Activated naive CD8-positive, alpha-beta T cell (primary cell): Measurements from ENCODE around the gene FUT6.

Source experiments
- H3K27ac Mint-ChIP-seq: one replicate; pipeline ENCODE4 v1.8.0; 2021; ENCODE audit warnings: mixed read lengths
- H3K27me3 Mint-ChIP-seq: one replicate; pipeline ENCODE4 v1.8.0; 2021; ENCODE audit warnings: mixed read lengths
- H3K36me3 Mint-ChIP-seq: one replicate; pipeline ENCODE4 v1.8.0; 2021; ENCODE audit warnings: mixed read lengths
- H3K4me1 Mint-ChIP-seq: one replicate; pipeline ENCODE4 v1.8.0; 2021; ENCODE audit warnings: low read depth, mixed read lengths
- H3K4me3 Mint-ChIP-seq: one replicate; pipeline ENCODE4 v1.8.0; 2021; ENCODE audit warnings: mild to moderate bottlenecking, mixed read lengths
- H3K9me3 Mint-ChIP-seq: one replicate; pipeline ENCODE4 v1.8.0; 2021; ENCODE audit warnings: low read depth, mixed read lengths

Gene FUT6

DNA sequence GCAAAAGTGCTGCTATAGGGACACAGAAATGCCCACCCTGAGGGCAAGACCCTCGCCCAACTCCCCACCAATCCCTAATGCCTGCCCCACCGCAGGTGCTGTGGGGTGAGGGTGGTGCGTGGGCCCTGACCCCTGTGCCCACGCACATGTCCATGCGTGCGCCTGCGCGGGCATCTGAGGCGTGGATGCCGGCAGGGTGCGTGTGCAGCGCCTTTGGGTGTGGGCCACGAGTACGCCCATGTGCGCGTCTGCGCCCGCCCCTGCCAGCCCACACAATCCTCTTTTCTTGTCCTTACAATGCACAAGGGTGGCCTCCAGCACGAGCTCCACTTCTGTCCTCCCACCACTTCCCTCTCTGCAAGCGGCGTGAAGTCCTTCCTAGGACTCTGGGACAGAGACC is 14.3 kb downstream of the FUT6 start:
- Mint-ChIP-seq H3K27ac (no peak overlapping the region), H3K36me3 (no peaks in the 10 kb centered on the region)

DNA sequence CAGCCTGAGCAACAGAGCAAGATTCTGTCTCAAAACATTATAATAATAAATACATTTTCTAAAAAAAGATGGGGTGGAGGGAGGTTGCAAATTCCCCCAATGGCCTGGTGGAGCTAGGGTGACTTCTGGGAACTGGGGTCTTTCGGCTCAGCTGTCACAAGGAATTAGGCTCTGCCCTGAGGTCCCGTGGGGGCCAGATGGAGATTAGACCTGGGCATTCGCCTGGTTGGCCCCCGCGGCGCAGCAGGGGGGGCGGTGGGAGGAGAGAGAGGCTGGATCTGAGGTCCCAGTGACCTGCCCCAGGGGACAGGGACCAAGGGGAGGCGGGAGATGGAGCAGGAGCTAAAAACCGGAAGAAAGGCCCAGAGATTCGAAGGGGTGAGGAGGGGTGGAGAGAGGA is 14.8 kb downstream of the FUT6 start:
- H3K9me3 Mint-ChIP-seq = no peaks in the 10 kb centered on the region
- no peaks in the 10 kb centered on the region for H3K36me3 Mint-ChIP-seq
- H3K27ac Mint-ChIP-seq = no peak overlapping the region
- H3K4me3 Mint-ChIP-seq = no peak overlapping the region
- no peaks in the 10 kb centered on the region for H3K27me3 Mint-ChIP-seq
- peaks cover 9% of the 10 kb centered on the region for H3K4me1 Mint-ChIP-seq

More for the DNA sequence above, 14.3 kb downstream of the FUT6 start:
- Mint-ChIP-seq H3K4me3 (no peak overlapping the region), H3K9me3 (no peaks in the 10 kb centered on the region), H3K27me3 (no peaks in the 10 kb centered on the region), H3K4me1 (peaks cover 9% of the 10 kb centered on the region)

DNA sequence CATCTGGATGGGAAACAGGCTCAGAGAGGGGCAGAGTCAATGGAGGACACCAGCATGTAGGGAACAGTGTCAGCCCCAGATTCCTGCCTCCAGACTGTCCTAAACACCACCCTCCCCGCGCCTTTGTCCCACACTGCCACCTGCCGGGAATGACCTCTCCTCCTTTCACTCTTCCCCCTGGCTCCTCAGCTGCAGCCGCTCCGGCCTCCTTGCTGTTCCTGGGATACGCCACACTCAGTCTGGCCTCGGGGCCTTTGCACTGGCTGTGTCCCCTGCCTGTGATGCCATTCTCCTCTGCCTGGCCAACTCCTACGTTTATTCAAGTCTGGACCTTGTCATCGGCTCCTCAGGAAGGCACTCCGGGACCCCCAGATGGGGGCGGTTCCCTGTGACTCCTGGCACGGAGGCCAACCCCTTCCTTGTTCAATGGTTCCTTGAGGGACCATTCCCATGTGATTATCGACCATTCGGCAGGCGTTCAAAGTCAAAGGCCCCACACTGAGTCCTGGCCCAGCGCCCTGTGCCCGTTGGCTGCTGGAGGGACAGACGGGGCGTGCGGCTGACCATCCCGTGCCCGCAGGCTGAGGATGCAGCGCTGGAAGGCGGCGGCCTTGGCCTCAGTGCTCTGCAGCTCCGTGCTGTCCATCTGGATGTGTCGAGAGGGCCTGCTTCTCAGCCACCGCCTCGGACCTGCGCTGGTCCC is 15.8 kb downstream of the FUT6 start:
- H3K4me1 Mint-ChIP-seq = peaks cover 9% of the 10 kb centered on the region
- H3K4me3 Mint-ChIP-seq = no peak overlapping the region
- H3K36me3 Mint-ChIP-seq = no peaks in the 10 kb centered on the region
- no peaks in the 10 kb centered on the region for H3K9me3 Mint-ChIP-seq
- no peak overlapping the region for H3K27ac Mint-ChIP-seq
- H3K27me3 Mint-ChIP-seq = no peaks in the 10 kb centered on the region

DNA sequence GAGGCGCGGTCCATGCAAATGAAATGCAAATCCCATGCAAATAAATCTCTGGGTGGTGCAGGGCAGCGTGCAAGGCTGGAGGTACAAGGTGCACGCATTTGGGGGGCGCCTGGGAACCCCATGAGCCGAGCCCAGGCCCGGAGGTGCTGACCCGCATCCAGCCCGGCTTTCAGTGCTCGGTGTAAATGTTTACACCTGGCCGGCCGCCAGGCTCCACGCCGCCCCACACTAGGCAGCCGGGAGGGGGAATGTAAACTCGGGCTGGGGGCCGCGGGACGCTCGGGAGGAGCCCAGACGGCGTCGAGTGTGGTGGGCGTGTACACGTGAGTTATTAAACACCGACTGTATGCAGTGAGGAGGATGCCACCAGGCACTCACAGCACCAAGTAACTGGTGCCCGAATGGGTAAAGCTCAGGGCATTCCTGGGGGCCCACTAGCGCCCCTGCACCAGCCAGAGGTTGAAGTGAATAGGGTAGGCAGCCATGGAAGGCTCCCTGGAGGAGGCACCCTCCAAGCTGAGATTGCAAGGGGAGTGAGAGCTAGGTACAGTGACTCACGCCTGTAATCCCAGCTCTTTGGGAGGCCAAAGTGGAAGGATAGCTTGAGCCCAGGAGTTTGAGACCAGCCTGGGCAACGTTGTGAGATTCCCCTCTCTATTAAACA is 17.2 kb downstream of the FUT6 start:
- H3K4me3 Mint-ChIP-seq = no peak overlapping the region
- peaks cover 7% of the 10 kb centered on the region for H3K4me1 Mint-ChIP-seq
- no peaks in the 10 kb centered on the region for H3K36me3 Mint-ChIP-seq
- peaks cover 5% of the 10 kb centered on the region for H3K27me3 Mint-ChIP-seq
- no peaks in the 10 kb centered on the region for H3K9me3 Mint-ChIP-seq
- H3K27ac Mint-ChIP-seq = no peak overlapping the region

DNA sequence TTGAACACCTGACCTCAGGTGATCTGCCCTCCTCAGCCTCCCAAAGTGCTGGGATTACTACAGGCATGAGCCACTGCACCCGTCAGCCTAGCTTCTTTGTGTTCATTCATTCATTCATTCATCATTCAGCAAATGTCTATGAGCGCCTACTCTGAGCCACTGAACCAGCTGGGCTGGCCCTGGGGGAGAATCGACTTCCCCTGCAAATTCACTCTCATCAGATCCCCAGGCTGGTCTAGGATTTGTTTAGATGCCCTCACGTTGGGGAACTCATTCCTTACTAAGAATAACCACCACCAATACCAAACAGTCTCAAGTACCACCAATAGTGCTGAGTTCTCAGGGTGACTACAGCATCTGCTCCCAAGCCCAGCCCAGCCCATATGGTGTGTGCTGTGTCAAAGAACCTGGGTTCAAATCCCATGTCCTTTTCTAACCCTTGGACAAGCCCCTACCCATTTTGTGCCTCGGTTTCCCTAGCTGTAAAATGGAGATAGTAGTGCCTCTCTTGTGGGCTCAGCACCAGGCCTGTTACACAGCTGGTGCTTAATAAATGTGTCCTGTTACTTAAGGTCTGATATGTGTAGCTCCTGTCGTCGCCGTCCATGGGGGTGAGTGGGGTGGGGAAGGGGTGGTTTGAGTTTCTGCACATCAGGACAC is 17.9 kb downstream of the FUT6 start:
- Mint-ChIP-seq H3K27me3 (peaks cover 5% of the 10 kb centered on the region), H3K4me3 (no peak overlapping the region), H3K27ac (no peak overlapping the region), H3K4me1 (peaks cover 2% of the 10 kb centered on the region), H3K9me3 (no peaks in the 10 kb centered on the region), H3K36me3 (no peaks in the 10 kb centered on the region)

DNA sequence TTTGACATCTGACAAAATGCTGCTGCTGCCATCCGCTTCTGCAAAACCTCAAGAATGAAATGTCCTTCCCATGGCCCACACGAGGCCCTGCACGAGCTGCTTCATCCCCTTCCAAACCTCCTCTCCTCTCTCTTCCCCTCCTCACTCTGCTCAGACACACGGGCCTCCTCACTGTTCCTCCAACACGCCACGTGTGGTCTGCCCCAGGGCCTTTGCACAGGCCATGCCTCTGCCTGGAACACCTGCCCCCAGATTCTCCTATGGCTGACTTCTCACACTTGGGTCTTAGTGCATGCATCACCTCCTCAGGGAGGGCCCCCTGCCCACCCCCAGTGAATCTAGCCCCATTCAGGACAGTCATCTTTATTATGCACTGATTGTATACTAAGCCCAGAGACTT is 18.7 kb downstream of the FUT6 start:
- H3K27me3 Mint-ChIP-seq = peaks cover 5% of the 10 kb centered on the region
- no peaks in the 10 kb centered on the region for H3K36me3 Mint-ChIP-seq
- no peaks in the 10 kb centered on the region for H3K4me1 Mint-ChIP-seq
- no peak overlapping the region for H3K27ac Mint-ChIP-seq
- H3K4me3 Mint-ChIP-seq = no peak overlapping the region
- no peaks in the 10 kb centered on the region for H3K9me3 Mint-ChIP-seq

DNA sequence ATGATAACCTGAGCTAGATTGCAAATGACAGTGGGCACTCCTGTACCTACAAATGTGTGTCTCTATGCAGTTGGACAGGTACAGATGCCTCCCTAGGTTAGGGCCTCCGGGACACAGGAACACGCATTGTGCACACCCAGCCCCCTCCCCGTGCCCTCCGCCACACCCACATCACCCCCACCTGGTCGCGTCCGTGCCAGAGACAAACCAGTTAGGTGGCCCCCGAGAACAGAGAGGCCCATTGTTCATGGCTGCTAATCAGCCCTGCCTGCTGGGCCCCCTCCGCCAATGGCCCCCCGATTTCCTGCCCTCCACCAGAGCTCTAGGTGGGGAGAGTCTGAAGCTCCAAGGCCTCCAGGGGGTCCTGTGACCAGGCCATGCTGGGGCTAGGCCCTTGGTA is 20.9 kb downstream of the FUT6 start:
- H3K27me3 Mint-ChIP-seq = peaks cover 5% of the 10 kb centered on the region
- H3K4me3 Mint-ChIP-seq = no peak overlapping the region
- H3K27ac Mint-ChIP-seq = no peak overlapping the region
- no peaks in the 10 kb centered on the region for H3K36me3 Mint-ChIP-seq
- no peaks in the 10 kb centered on the region for H3K4me1 Mint-ChIP-seq
- H3K9me3 Mint-ChIP-seq = no peaks in the 10 kb centered on the region

DNA sequence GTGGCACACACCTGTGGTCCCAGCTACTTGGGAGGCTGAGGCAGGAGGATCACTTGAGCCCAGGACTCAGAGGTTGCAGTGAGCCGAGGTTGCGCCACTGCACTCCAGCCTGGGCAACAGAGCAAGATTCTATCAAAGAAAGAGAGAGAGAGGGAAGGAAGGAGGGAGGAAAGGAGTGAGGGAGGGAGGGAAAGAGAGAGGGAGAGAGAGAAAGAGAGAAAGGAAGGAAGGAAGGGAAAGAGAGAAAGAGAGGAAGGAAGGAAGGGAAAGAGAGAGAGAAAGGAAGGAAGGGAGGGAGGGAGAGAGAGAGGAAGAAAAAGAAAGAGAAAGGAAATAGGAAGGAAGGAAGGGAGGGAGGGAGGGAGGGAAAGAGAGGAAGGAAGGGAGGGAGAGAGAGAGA is 22.3 kb downstream of the FUT6 start:
- H3K36me3 Mint-ChIP-seq = no peaks in the 10 kb centered on the region
- no peaks in the 10 kb centered on the region for H3K4me1 Mint-ChIP-seq
- no peak overlapping the region for H3K4me3 Mint-ChIP-seq
- no peak overlapping the region for H3K27ac Mint-ChIP-seq
- peaks cover 5% of the 10 kb centered on the region for H3K27me3 Mint-ChIP-seq
- H3K9me3 Mint-ChIP-seq = no peaks in the 10 kb centered on the region

DNA sequence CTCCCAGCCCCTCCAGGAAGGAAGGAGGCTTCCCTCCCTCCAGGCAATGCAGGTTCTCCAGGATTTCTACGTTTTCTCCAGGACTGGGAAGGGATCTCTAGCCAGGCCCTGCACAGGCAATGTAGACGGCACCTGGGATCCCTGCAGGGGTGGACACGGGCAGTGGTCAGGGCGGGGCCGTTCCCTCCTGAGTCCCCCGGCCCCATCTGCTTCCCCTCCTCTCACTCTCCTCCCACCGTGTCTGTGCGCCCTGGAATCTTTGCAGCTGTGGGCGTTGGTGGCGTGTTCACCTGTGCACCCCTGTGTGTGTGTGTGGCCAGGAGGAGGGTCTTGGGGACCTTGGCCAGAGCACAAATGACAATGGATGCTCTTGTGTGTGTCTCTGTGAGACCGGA is 24.7 kb downstream of the FUT6 start:
- no peak overlapping the region for H3K27ac Mint-ChIP-seq
- no peak overlapping the region for H3K4me3 Mint-ChIP-seq
- H3K36me3 Mint-ChIP-seq = no peaks in the 10 kb centered on the region
- no peaks in the 10 kb centered on the region for H3K9me3 Mint-ChIP-seq
- peaks cover 5% of the 10 kb centered on the region for H3K27me3 Mint-ChIP-seq
- H3K4me1 Mint-ChIP-seq = no peaks in the 10 kb centered on the region

DNA sequence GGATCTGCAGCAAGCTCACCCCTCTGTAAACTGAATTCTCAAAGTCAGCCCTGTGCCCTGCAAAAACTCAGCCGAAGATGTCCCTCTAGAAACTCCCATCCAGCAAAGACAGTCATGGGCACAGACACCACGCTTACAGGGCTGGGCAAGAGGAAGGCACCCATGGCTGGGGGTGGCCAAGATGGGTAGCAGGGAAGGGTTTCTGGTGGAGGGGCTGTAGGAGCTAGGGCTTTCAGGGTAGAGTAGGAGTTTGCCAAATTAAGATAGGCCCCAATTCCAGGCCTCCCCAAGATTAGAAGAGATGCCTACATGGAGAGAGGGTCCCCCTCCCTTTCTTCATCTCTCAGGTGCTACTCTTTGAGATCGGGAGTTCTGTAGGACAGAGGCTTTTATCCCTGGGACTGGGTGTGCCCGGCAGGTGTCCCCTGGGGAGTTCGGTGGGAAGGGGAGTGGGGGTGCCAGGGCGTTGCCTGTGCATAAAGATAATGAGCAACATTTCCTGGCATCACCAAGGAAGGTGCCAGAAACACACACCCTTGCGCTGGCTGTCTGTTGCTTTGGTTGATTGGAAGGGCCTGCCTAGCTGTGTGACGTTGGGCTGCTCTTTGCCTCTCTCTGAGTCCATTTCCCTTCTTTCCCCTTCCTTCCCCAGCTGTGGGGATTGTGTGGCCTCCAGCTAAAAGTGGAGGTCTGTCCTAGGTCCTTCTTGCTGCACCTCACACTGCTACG is 25.2 kb downstream of the FUT6 start:
- Mint-ChIP-seq H3K27me3 (peaks cover 5% of the 10 kb centered on the region), H3K36me3 (no peaks in the 10 kb centered on the region), H3K9me3 (no peaks in the 10 kb centered on the region), H3K4me3 (no peak overlapping the region), H3K27ac (no peak overlapping the region), H3K4me1 (no peaks in the 10 kb centered on the region)

DNA sequence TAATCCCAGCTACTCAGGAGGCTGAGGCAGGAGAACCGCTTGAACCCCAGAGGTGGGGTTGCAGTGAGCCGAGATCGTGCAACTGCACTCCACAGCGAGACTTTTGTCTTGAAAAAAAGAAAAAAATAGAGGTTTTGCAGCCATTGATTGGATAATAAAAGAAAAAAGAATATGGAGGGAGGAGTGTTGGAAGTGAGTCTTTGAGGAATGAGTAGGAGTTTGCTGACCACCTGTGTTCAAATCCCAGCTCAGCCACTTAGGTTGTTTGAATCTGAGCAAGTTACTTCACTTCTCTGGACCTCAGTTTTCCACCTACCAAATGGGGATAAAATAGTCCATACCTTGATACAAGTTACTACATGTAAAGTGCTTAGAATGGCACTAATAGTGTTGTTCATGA is 28.4 kb downstream of the FUT6 start:
- Mint-ChIP-seq H3K4me1 (no peaks in the 10 kb centered on the region), H3K36me3 (no peaks in the 10 kb centered on the region), H3K27ac (no peak overlapping the region), H3K9me3 (no peaks in the 10 kb centered on the region), H3K27me3 (no peaks in the 10 kb centered on the region), H3K4me3 (no peak overlapping the region)

DNA sequence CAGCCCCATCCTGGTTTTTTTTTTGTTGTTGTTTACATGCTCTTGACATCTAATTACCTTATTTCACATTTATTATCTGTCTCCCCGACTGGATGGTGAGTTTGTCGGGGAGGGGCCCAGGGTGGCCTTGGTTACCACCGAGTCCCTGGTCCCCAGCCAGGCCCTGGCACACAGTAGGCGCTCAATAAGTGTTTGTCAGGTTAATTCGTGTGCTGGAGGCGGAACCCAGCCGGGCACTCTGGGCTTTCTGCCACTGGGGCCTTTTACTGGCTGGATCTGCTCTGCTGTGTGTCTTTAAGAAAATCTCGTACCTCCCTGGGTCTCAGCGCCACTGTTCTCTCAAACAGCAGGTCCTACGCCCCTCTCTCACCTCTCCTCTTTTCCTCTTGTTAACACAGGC is 30.0 kb downstream of the FUT6 start:
- no peaks in the 10 kb centered on the region for H3K9me3 Mint-ChIP-seq
- H3K36me3 Mint-ChIP-seq = no peaks in the 10 kb centered on the region
- H3K4me1 Mint-ChIP-seq = peaks cover under 1% of the 10 kb centered on the region
- H3K4me3 Mint-ChIP-seq = no peak overlapping the region
- no peaks in the 10 kb centered on the region for H3K27me3 Mint-ChIP-seq
- H3K27ac Mint-ChIP-seq = no peak overlapping the region

DNA sequence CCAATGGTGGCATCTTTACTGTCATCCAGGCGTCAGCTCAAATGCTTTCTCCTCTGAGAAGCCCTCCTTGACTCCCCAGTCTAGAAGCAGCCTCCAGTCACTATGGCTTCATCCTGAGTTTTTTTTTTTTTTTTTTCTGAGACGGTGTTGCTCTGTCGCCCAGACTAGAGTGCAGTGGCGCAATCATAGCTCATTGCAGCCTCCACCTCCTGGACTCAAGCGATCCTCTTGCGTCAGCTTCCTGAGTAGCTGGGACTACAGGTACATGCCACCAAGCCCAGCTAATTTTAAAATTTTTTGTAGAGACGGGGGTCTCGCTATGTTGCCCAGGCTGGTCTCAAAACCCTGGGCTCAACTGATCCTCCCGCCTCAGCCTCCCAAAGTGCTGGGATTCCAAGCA is 30.4 kb downstream of the FUT6 start:
- Mint-ChIP-seq H3K27me3 (no peaks in the 10 kb centered on the region), H3K36me3 (no peaks in the 10 kb centered on the region), H3K4me3 (no peak overlapping the region), H3K4me1 (peaks cover 5% of the 10 kb centered on the region), H3K9me3 (no peaks in the 10 kb centered on the region), H3K27ac (no peak overlapping the region)

DNA sequence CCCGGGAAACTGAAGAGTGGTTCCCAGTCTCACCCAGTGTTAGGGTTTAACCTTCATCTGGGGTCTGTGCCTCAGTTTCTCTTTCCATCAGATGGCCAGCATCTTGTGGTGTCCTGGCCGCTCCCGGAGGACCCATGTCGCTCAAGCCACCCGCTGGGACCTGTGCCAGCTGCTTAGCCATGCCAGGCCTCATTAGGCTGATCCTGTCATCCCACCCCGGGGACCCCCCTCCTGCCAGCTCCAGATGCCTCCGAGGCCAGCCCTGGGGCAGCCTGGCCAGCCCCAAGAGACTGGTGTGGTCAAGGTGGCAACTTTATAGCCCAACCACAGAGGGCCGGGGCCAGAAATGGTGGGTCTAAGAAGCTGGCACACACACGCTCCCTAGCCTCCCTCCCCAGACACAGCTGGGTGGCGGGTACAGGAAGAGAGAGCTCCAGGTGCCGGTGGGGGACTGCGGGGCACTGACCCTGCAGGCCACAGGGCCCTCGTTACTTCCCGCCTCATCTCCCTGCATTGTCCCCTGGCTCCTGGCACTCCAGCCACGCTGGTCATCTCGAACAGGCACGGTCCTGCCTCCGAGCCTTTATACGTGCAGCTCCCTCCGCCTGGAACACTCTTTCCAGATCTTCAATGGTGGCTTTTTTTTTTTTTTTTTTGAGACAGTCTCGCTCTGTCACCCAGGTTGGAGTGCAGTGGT is 31.2 kb downstream of the FUT6 start:
- no peaks in the 10 kb centered on the region for H3K27me3 Mint-ChIP-seq
- no peak overlapping the region for H3K27ac Mint-ChIP-seq
- H3K4me3 Mint-ChIP-seq = no peak overlapping the region
- H3K36me3 Mint-ChIP-seq = no peaks in the 10 kb centered on the region
- no peaks in the 10 kb centered on the region for H3K9me3 Mint-ChIP-seq
- H3K4me1 Mint-ChIP-seq = peaks cover 10% of the 10 kb centered on the region

DNA sequence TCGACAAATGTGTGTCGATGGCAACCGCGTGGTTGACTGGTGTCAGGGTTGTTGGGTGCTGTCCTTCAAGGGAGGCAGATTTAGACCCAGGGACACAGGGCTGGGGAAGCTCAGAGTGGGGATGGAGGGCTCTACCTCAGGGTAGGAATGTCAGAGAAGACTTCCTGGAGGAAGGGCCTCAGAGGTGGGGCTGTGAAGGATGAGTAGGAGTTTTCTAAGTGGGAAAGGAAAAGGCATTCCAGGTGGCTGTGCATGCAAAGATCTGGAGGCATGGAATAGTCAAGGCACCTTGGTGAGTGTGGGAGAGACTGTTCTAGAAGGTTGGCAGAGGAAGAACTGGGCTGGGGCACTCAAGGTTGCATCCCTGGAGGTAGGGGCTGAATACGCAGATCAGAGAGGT is 32.6 kb downstream of the FUT6 start:
- Mint-ChIP-seq H3K36me3 (no peaks in the 10 kb centered on the region), H3K4me3 (peak overlapping the region; percentile 21), H3K27me3 (peaks cover under 1% of the 10 kb centered on the region)

More for the DNA sequence above, 32.6 kb downstream of the FUT6 start:
- Mint-ChIP-seq H3K27ac (no peak overlapping the region), H3K9me3 (no peaks in the 10 kb centered on the region), H3K4me1 (peaks cover 18% of the 10 kb centered on the region)
